ENCODE measurements around the gene CACYBP.
A peak's percentile ranks its signal among the peaks of the same experiment; 100 is the strongest.

Gene CACYBP

DNA sequence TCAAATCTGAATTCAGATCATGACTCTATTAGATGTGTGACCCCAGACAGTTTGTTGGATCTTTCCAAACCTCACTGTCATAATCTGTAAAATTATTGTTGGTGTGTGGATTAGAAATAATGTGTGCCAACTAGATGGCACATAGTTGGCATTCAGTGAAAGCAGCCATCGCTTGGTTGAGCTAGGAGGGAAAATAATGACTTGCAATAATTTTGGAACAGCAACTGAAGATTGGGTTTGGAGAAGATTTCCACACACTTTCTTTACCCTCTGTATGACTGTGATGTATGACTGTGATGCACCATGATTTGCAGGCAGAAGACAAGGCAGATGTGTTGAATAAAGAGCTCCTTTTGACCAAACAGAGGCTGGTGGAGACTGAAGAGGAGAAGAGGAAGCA lies 24.0 kb upstream of the CACYBP start:
- no peak for DNase-seq

DNA sequence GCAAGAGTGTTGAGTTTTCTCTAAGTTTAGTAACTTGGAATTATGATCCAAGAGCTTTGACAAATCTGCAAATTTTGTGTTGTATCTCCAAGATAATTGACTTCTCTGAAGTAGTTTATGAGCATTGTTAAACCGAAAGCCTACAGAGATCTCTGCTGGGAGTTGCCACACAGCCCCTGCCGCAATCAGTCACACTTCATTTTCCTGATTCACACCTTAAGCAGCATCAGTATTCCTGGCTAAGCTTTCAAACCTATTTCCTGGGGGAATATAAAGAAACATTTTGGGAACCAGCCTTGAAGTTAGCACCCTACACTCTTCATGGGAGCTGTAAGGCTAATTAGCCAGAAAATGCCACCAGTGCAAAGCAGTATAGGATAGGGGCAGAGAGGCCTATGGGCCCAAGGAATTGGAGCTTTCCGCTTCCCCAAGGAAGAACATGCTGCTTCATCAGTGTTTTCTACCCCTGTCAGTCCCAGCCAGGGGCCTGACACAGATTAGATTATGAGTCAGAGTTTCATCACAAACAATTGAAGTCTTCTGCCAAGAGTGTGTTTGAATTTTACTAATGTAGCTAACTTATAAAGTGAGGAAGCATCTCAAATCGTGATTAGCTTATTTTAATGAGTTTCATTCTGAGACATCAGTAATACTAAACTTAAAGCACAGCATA lies 23.2 kb upstream of the CACYBP start:
- no peak for DNase-seq

DNA sequence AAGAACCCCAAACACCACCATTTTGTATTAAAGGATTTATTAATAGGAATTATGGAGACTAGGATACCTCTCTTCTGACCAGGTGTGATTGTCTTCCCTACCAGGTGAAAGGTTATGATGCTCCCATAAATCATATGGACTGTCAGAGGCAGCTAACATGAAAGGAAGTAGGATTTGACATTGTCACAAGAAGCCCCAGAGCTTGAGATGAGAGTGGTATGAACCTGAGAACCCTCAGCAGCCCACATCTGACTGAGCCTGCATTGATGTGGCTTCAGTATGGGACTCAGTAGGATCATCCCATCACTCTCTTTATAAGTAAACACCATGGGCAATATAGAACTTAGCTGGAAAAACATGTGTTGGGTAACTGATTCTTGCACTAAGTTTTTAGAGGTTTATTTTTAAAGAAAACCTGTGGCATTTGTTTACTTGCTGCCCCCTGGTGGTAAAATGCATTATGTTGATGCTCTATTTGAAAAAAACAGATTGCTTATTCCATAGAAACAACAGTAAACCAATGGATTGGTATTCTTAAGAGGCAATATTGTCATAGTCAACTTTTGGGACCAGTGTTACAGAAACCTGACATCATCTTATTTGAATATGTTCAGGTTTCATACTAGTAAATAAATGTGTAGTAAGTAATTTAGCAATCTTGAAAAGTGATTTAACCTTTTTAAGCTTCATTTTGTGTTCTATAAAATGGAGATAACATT lies 16.6 kb upstream of the CACYBP start:
- no peak for DNase-seq

DNA sequence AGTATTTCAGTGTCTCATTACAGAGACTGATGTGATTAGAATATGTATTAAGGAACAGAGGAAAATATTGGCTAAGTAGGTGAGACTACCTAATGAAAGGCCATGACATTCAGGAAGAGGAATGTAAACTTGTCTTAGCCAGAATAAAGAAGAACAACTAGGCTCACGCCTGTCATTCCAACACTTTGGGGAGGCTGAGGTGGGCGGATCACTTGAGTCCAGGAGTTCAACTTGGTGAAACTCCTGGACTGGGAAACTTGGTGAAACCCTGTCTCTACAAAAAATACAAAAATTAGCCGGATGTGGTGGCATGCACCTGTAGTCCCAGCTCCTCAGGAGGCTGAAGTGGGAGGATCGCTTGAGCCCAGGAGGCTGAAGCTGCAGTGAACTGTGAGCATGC lies 14.8 kb upstream of the CACYBP start:
- DNase-seq = no peak

DNA sequence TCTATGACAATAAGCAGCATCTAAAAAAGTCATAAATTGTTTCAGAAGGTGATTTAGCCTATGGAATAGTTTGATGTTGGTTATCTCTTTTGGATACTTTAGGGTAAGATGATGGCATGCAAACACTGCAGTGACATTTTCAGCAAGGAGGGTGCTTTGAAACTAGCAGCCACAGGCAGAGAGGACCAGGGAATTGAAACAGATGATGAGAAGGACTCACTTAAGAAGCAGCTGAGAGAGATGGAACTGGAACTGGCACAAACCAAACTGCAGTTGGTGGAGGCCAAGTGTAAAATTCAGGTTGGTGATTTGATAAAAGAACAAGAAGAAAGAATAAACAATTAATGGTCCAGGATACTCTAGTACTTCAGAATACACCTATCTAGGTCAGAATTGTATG lies 11.2 kb upstream of the CACYBP start:
- DNase-seq = no peak

DNA sequence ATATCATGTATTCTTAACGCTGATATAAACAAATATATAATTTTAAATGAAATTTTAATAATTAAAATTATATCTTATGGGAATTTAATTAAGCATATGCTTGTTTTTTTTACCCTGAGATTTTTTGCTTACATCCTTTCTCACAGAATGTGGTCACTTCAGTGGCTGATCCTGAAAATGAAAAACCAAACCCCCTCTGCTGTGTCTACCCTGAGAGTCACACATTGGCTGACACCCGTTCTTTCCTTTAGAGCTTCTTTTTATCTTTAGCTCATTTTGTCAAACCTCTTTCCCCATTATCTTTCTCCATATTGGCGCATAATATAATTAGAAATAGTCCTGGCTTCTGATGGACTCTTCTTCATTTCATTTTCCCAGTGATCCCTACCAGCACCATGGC lies 10.8 kb upstream of the CACYBP start:
- DNase-seq = no peak

DNA sequence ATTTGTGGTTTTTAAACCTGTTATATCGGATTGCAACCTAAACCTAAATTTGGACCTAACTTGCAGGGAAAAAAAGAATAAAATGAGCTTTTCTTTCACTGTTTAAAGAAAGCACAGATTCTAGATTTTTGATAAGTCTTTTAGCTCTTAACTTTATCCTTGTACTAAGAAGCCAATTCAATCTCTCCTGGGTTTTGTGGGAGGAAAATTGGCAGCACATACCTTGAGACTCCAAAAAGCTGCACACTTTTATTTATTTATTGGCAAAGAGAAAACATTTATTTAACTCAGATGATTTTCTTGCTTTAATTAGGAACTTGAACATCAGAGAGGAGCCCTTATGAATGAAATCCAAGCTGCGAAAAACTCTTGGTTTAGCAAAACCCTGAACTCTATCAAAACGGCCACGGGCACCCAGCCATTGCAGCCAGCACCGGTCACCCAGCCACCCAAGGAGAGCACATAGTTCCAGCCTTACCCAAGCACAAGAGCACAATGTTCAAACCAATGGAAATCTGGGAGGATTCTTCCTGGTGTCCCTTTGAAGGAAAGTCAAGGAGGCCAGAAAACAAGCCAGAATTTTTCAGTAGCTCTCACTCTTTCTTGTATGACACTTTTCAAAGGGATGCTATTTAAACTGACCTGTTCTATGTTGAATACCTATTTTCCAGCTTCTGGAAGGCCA lies 10.1 kb upstream of the CACYBP start:
- no peak for DNase-seq

DNA sequence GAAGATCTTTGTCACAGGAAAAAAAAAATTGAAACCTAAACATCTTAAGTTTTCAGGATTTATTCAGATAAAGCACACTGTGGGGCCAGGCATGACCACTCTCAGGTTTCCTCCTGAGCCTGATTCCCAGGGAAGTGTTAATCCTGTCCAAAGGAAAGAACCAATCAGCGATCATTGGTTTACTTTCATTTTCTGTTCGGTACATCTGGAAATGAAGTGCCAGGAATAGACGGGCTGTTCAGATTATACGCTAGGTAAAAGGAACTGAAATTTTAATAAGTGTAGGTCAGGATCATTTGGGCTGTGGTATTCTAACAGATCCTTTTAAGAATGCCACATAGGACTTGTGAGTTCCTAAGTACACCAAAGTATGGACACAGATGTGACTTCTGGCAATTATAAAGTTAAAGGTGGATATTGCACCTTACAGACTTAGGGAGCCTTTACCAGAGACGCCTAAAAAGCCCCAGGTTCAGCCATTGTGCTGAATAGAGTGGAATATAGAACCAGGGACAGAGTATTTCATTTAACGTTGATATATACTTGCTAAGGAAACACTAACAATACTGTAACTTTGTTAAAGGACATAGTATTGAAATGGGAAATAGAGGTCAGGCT lies 9.3 kb upstream of the CACYBP start:
- no peak for DNase-seq

DNA sequence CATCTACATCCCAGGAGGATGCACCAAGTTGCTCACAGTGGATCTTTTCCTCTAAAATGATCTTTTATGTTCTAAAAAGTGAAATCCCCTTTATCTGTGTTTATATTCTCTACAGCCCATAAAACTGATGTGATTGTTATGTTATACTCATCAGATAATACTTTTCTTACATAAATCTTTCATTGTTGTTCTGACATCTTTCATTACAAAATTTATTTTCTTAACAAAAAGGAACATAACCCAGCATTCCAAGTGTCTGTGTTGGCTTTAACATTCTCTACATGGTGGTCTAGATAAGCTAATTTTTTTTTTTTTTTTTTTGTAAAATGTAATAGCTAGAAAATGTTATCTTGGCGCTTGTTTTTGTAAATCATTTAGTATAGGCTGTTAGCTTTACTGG lies 8.3 kb upstream of the CACYBP start:
- no peak for DNase-seq

DNA sequence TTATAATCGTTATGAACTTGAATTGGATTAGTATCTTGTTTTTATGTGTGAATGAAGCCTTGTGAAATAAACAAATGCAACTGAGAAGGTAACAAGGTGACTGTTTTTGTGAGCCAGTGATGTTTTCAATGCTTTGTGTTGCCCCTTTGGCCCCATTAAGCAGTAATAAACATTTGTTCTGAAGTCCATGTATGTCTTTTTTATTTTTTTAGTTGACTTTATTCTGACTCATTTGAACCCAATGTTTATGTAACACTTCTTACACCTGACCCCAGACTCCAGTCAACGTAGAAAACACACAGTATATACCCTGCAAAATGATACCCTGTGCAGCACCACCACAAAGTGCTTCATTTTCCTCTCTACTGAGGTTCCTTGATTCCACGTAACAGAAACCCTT lies 4.6 kb upstream of the CACYBP start:
- no peak for DNase-seq

DNA sequence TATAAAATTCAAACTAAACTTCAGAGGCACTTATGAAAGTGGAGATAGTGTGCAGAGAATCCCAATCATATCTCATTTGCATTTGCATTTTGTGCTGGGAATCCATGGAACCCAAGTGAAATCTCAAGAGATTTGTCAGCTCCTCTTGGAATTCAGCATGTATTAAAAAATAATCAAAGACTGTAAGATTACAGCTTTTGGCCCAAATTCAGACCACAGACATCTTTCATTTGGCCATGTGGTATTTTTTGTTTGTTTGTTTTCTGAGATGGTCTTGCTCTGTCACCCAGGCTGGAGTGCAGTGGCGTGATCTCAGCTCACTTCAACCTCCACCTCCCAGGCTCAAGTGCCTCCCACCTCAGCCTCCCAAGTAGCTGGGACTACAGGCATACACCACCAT lies 3.8 kb upstream of the CACYBP start:
- no peak for DNase-seq

DNA sequence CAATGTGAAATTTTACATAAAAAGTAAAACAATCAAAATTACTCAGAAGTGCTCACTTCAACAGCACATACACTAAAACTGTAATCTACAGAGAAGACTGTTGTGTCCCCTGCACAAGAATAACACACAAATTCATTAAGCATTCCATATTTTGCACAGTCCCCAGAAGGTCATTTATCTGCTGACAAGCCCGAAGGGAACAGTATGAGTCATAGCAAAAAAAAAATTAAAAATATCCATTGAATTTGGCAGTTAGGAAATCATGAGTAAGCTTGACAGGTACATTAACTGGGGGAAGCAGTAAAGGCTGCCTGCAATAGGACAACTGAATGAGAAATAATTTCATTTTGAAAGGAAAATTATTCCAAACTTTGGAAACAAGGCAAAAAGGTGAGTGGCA lies 3.3 kb upstream of the CACYBP start:
- no peak for DNase-seq

DNA sequence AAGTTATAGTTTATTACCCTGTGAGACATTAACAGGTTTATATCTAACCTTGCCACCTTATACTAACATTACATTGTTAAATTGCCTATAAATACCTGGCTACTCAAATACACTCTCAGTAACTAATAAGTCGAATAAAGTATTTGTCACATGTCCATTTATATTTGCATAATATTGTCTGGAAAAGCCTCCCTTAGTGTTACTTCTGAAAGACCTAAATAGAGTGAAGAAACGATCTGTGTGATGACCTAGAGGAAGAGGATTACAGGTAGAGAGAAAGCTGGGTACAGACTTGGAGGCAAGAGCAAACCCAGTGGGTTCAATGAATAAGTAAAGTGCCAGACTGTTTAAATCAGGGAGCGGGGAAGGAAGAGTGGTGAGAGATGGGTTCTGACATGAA lies 2.7 kb upstream of the CACYBP start:
- DNase-seq = no peak

DNA sequence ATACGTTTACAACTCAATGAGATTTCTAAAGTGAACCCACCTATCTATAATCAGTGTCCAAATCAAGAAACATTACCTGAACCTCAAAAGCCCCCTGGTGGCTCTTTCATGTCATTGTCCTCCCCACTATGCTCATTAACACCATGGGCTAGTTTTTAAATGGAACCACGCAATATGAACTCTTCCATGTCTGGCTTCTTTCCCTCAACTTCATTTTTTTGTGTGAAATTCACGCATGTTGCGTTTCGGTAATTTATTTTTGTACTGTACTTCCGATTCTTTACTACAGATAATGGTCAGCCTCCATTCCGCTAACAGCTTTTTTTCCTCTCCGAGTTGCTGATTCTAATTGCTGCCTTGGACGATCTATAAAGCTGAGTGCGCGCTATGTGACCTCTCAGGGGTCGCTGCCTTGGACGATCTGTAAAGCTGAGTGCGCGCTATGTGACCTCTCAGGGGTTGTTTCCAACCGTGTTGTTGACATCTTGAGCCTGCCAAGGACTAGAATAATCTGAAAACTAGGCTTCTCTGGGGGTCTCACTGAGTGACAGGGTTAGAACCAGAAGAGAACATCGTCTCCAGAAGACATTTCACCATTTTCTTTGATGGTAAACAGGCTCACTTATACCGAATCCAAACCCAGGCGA lies 1.1 kb upstream of the CACYBP start:
- DNase-seq = peak; percentile 70

DNA sequence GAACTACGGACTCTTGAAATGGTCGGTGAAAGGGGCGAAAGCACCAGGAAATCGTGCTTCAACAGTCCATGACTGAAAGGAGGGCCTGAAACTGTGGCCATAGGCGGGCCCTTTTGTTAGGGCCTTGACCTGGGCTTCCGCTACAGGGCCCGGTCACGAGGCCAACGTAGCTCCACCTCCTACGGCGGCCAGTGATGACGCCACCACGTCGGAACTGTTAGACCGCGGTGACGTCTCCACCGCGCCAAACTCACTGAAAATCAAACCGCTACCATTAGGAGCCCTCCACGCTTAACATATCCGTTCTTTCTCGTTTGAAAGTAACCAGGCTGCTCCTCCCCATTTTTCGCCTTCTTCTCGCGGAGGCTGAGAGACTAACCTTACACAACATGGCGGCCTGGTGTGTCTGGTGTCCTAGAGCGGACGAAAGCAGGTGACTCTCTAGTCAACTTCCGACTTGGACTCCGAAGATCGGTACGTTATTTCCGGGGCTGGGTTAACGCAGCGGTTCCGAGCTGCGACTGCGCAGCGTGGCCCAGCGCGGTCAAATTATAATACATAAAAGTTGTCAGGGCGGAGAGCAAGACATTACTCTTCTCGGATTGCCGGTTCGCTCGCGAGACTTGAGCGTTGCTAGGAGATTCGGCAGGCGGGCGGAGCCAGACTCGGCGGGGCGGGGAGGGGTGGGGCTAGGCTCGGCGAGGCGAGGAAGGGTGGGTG lies 371 bp upstream of the CACYBP start:
- DNase-seq = peak; percentile 99

DNA sequence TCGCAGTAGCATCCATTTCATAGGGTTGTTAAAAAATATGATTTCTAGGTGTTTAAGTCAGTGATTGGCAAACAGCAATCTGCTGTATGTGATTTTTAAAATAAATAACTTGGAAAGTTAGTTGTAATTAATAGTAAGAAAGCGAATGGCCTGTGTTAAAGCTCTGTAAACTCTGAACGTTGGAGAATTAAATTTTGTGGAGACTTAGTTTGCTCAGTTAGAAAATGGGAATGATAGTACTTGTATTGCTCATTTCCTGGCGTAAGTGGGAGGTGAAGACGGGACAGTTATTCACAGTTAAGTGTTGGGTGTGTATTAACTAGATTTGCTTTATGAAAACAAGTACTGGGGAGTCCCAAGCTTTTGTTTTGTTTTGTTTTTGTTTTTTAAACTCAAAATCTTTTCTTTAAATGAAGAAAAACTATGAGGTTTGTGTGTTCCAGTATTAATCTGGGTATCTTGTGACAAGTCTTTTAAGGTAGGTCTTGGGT lies 995 bp downstream of the CACYBP start:
- DNase-seq = no peak

DNA sequence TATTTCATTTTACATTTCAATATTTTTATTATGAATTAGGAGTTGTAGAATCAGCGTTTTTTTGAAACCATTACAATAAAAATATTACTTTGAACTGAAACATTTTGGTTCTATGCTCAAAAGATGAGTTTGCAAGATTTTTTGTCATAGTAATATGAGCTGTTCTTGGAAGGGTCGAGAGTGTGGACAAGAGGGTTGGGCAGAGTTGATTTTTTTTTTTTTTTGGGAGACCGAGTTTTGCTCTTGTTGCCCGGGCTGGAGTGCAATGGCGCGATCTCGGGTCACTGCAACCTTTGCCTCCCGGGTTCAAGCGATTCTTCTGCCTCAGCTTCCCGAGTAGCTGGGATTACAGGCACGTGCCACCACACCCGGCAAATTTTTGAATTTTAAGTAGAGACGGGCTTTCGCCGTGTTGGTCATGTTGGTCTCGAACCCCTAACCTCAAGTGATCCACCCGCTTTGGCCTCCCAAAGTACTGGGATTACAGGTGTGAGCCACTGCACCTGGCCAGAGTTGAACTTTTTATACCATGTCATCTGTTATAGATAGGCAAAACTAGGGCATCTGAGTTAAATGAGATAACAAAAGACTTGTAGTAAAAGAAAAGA lies 3.3 kb downstream of the CACYBP start:
- DNase-seq = no peak

DNA sequence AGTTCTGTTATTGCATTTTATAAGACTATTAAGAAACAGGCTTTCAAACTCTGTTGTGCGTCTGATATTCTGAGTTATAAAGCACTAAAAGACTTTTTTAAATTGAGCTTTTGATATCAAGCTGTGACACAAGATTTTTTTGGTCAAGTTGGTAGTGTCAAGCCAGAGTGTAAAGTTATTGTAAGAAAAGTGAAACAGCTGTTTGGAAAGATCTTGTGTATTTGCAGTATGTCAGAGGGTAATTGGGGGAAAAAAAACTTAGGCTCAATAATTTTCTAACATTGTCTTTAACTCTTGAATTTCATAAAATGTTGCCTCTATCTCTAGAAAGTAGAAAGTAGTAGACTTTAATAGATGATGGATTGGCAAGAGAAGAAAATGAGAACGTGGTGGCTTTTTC lies 3.8 kb downstream of the CACYBP start:
- DNase-seq = no peak

DNA sequence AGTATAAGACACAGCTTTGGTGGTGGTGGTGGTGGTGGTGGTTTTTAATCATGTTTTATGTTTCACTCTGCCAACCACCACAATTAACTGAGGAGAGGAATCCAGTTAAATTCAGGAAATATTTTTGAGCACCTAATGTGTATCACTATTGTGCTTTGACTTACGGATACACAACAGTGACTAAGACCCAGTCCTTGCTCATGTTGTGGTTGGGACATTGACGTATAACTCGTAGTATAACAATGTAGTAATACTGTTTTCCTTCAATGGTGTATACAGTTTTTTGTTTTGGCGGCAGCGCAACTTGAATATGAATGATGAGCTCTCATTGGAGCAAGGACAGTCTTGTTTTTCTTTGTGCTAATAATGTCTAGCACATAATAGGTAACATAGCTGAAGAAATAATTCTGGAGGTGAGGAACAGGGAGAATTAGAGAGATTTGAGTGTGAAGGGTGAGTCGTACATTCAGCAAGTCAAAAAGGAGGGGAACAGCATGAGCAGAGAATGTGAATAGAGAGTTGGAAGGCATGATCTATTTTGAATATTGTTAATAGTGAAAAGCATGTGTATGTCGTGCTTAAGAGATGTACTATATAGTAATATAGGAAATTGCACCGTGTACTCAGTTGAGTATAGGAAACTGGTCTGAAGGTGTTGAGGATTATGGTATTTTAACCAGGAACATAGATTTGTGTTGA lies 5.5 kb downstream of the CACYBP start:
- DNase-seq = no peak

DNA sequence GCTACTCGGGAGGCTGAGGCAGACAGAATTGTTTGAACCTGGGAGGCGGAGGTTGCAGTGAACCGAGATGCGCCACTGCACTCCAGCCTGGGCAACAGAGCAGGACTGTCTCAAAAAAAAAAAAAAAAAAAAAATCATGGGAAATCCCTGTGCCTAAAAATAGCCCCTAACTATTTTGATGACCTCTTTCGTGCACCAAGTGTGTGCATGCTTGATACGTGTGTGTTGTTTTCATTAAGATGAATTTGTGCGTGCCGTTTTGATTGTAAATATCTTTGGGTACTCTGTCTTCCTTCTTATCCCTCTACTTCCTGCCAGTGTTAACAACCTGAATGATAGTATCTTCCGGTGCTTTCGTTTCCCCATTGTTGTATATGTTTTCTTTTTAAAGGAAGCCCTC lies 9.8 kb downstream of the CACYBP start:
- DNase-seq = no peak

DNA sequence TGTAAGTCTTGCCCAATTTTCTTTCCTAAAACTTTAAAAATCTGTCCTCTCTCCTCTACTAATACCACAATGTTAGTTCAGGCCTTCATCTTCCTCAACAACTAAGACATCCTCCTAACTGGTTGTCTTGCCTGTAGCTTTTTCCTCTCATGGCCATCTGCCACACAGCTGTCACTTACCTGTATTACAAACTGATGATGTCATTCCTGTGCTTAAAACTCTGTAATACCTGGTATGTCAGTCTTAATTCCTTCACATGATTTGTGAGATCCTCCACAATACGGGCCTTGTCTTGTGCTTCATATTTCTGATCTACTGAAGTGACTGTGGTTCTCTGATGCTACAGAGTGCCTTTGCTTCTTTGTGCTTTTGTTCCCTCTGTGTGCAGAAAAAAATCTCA lies 13.7 kb downstream of the CACYBP start:
- DNase-seq = no peak
